Measurements from ENCODE around the gene CHST15. TPM values are rescaled to one million over a fixed set of nuclear protein-coding genes. Genes with fewer than 3 reads are reported as not detected.

Gene CHST15
- total and polyA plus RNA-seq, 12 donors: 5.2 to 54.5 (median 29.2) TPM

GRCh38 chr10:124010563-124011131 lies 82.8 kb downstream of the CHST15 start:
- intact Hi-C loops (cut with DNase I): no loop called here
- peaks cover 0 to 31% of the 10 kb centered on the region in 2 donors for H3K36me3 ChIP-seq (replicated peaks in 1 of 2)
- 58 to 80% (median 72%) methylated on average over 10 to 22 of the region's 22 CpGs for WGBS, 4 donors
- no peaks in the 10 kb centered on the region for H3K27me3 ChIP-seq
- no peak for TF ChIP-seq CTCF (IDR thresholded peaks at IDR 0.05)
- TF ChIP-seq POLR2A (IDR thresholded peaks at IDR 0.05): no peak
- no peak for DNase-seq
- H3K9me3 ChIP-seq (replicated peaks in 1 of 3): no peaks in the 10 kb centered on the region
- no peak overlapping the region for H3K4me3 ChIP-seq
- H3K27ac ChIP-seq: no peak overlapping the region
- H3K4me1 ChIP-seq (replicated peaks in 1 of 2): no peaks in the 10 kb centered on the region

- Histone ChIP-seq H3K4me3 (no peak overlapping the region), H3K4me1 (replicated peaks in 1 of 2) (no peaks in the 10 kb centered on the region), H3K27ac (no peak overlapping the region), H3K36me3 (replicated peaks in 1 of 2) (peaks cover 0 to 35% of the 10 kb centered on the region in 2 donors), H3K9me3 (replicated peaks in 1 of 3) (no peaks in the 10 kb centered on the region), H3K27me3 (no peaks in the 10 kb centered on the region)
- intact Hi-C loops (cut with DNase I): no loop called here
- no peak for DNase-seq
- WGBS, 4 donors: 93 to 96% (median 95%) methylated on average over 20 of the region's 20 CpGs
- TF ChIP-seq POLR2A (IDR thresholded peaks at IDR 0.05) (no peak), CTCF (IDR thresholded peaks at IDR 0.05) (no peak)
Observed at GRCh38 chr10:124010024-124010423, 83.4 kb downstream of the CHST15 start.

GRCh38 chr10:124009231-124010015 lies 84.0 kb downstream of the CHST15 start:
- 79 to 86% (median 84%) methylated on average over 14 to 16 of the region's 16 CpGs for WGBS, 4 donors
- Histone ChIP-seq H3K36me3 (replicated peaks in 1 of 2) (peaks cover 0 to 37% of the 10 kb centered on the region in 2 donors), H3K27ac (no peak overlapping the region), H3K4me1 (replicated peaks in 1 of 2) (no peaks in the 10 kb centered on the region), H3K27me3 (no peaks in the 10 kb centered on the region), H3K4me3 (no peak overlapping the region), H3K9me3 (replicated peaks in 1 of 3) (no peaks in the 10 kb centered on the region)
- DNase-seq: no peak
- TF ChIP-seq CTCF (IDR thresholded peaks at IDR 0.05): no peak
- TF ChIP-seq POLR2A (IDR thresholded peaks at IDR 0.05): no peak
- intact Hi-C loops (cut with DNase I): no loop called here

GRCh38 chr10:124008681-124009080 lies 84.7 kb downstream of the CHST15 start:
- Histone ChIP-seq H3K9me3 (replicated peaks in 1 of 3) (no peaks in the 10 kb centered on the region), H3K4me1 (replicated peaks in 1 of 2) (no peaks in the 10 kb centered on the region), H3K4me3 (no peak overlapping the region), H3K36me3 (replicated peaks in 1 of 2) (peaks cover 0 to 43% of the 10 kb centered on the region in 2 donors), H3K27me3 (no peaks in the 10 kb centered on the region), H3K27ac (no peak overlapping the region)
- DNase-seq: no peak
- intact Hi-C loops (cut with DNase I): no loop called here
- TF ChIP-seq CTCF (IDR thresholded peaks at IDR 0.05) (no peak), POLR2A (IDR thresholded peaks at IDR 0.05) (no peak)
- WGBS, 4 donors: 81 to 88% (median 83%) methylated on average over 8 to 10 of the region's 10 CpGs

Data from adrenal gland (tissue), 12 donors.